Measurements from ENCODE around the gene BCL3.

- TF ChIP-seq CTCF (IDR thresholded peaks at IDR 0.05) (no peak), POLR2A (IDR thresholded peaks at IDR 0.05) (no peak)
These were observed 25.1 kb upstream of the BCL3 start for GRCh38 chr19:44723299-44723951.

Data from uterus (tissue), 2 donors.